Tibial artery (tissue), 4 donors: ENCODE results near the gene BDKRB2.

Experiments
- DNase-seq, 2 donors: peaks; one replicate each; pipeline ENCODE4 v3.0.0-alpha.2; 2019
- H3K27ac ChIP-seq, 2 donors: fragments of 200-600 bp; sonication (generic) in 1 of 2; 1 replicate in 1 of 2; 2 replicates in 1 of 2; pipeline ENCODE4 v1.5.1; 2018 to 2019; ENCODE audit warnings: mild to moderate bottlenecking in 1 of 2
- H3K27me3 ChIP-seq, 2 donors: fragments of 200-600 bp; sonication (generic) in 1 of 2; one replicate each; pipeline versions ENCODE4 v1.5.1 to v1.6.0; 2016 to 2019
- H3K36me3 ChIP-seq, 3 donors: fragments of 200-600 bp; sonication (generic) in 2 of 3; one replicate each; pipeline ENCODE4 v1.5.1; 2016 to 2019; ENCODE audit warnings: mild to moderate bottlenecking in 2 of 3
- H3K4me1 ChIP-seq, 4 donors: fragments of 200-600 bp; sonication (generic) in 2 of 4; 1 replicate in 3 of 4; 2 replicates in 1 of 4; pipeline ENCODE4 v1.5.1; 2016 to 2019
- H3K4me3 ChIP-seq, 2 donors: fragments of 200-600 bp; sonication (generic) in 1 of 2; 1 replicate in 1 of 2; 2 replicates in 1 of 2; pipeline ENCODE4 v1.5.1; 2018 to 2019; ENCODE audit warnings: mild to moderate bottlenecking in 2 of 2
- H3K9me3 ChIP-seq, 3 donors: fragments of 200-600 bp; sonication (generic) in 1 of 3; one replicate each; pipeline ENCODE4 v1.5.1; 2016 to 2019
- intact Hi-C: fragments of 100-400 bp; cut with DNase I; formaldehyde crosslinking; loops from one replicate; pipeline ENCODE4 v1.15.0; 2023; ENCODE audit warnings: low total_unique reads
- TF ChIP-seq, protein P1 (sequence below), 2 experiments: fragments of 200-600 bp in 1 of 2; fragments of 450-650 bp in 1 of 2; IDR thresholded peaks; one replicate each; pipeline ENCODE4 v1.5.1; 2017 to 2019; ENCODE audit warnings: antibody characterized with exemption in 2 of 2, mild to moderate bottlenecking in 1 of 2, moderate library complexity in 1 of 2

BDKRB2 gene

DNA sequence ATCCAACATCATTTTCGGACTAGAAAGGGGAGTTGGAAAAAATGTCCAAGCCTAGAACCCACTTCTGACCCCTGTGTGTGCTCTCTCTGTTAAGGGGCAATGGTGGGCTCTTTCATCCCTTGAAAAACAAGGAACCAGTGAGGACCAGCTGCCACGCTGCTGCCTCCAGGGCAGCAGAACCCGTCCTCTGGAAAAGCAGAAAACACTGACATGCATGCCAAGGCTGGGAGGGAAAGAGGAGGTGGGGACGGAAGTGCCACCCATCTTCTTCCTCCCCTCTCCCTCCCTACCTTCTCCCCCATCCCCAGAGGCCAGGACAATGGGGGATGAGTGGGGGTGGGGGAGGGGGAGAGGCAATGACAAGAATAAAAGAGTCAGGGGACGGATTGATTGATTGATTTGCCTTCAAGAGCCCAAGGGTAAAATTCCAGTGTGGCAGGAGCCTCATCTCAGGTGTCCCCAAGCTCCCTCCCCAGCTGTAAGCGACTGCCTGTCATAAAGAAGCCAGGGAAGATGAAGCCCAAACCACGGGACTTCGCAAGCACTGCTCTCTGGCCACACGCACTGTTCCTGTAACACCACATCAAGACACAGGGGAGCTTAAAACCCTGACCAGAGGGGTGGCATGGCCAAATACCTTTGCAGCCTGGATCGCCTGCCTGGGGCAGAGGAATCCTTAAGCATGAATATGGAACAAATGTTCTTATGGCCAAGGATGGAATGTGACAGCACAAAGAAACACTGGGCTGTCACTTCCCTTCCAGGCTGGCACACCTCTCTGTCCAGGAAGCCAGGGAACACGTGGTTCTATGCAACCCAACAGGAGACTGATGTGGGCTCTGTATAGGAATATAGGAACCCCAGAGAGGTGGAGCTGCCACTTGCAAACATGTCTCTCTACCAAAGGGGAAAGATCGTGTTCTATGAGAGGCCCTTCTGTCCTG, 38.9 kb upstream of the BDKRB2 start:
- Histone ChIP-seq H3K27me3 (peaks cover 0 to 15% of the 10 kb centered on the region in 2 donors), H3K9me3 (no peaks in the 10 kb centered on the region), H3K27ac (no peak overlapping the region), H3K4me1 (no peaks in the 10 kb centered on the region), H3K36me3 (no peaks in the 10 kb centered on the region), H3K4me3 (no peak overlapping the region)
- intact Hi-C loops, result no loop called here
- TF ChIP-seq, protein P1, sequence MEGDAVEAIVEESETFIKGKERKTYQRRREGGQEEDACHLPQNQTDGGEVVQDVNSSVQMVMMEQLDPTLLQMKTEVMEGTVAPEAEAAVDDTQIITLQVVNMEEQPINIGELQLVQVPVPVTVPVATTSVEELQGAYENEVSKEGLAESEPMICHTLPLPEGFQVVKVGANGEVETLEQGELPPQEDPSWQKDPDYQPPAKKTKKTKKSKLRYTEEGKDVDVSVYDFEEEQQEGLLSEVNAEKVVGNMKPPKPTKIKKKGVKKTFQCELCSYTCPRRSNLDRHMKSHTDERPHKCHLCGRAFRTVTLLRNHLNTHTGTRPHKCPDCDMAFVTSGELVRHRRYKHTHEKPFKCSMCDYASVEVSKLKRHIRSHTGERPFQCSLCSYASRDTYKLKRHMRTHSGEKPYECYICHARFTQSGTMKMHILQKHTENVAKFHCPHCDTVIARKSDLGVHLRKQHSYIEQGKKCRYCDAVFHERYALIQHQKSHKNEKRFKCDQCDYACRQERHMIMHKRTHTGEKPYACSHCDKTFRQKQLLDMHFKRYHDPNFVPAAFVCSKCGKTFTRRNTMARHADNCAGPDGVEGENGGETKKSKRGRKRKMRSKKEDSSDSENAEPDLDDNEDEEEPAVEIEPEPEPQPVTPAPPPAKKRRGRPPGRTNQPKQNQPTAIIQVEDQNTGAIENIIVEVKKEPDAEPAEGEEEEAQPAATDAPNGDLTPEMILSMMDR (IDR thresholded peaks at IDR 0.05), result no peak
- DNase-seq, result no peak

DNA sequence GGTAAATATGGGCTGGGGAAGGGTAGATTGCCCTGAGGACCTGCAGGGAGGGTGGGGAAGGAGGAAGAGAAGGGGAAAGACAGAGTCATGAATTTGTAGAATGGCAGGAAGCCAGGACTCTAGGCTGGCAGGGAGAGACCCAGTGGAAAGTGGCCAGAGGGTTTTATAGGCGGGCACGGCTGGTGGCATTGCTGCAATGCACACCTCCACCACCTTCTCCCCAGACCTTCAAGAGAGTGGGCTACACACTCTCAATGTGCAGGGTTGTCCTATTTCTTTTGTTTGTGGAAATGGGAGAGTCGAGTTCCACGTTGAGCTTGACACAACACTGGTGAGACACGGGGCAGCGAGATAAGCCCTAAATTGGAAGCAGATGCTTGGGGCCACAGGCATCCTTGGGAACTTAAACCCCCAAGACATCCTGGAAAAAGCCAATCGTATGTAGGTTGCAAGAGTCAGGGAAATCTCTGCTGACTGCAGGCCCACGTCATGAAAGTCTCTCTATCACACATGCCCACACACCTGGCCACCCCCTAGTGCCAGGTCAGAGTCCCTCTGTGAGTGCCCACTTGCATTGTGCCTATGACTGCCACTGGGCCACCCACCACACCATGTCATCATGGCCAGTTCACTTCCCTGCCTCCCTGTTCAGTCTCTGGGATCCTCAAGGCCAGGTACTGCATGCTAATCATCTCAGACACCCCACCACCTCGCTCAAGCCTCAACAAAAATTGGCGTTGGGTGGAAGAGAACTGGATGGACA, 38.0 kb upstream of the BDKRB2 start:
- TF ChIP-seq, protein P1 (IDR thresholded peaks at IDR 0.05), result no peak
- H3K9me3 ChIP-seq, result no peaks in the 10 kb centered on the region
- H3K4me3 ChIP-seq, result no peak overlapping the region
- no peak overlapping the region for H3K27ac ChIP-seq
- intact Hi-C loops, result no loop called here
- H3K4me1 ChIP-seq, result no peaks in the 10 kb centered on the region
- DNase-seq, result no peak
- H3K27me3 ChIP-seq, result peaks cover 0 to 15% of the 10 kb centered on the region in 2 donors
- H3K36me3 ChIP-seq, result no peaks in the 10 kb centered on the region

DNA sequence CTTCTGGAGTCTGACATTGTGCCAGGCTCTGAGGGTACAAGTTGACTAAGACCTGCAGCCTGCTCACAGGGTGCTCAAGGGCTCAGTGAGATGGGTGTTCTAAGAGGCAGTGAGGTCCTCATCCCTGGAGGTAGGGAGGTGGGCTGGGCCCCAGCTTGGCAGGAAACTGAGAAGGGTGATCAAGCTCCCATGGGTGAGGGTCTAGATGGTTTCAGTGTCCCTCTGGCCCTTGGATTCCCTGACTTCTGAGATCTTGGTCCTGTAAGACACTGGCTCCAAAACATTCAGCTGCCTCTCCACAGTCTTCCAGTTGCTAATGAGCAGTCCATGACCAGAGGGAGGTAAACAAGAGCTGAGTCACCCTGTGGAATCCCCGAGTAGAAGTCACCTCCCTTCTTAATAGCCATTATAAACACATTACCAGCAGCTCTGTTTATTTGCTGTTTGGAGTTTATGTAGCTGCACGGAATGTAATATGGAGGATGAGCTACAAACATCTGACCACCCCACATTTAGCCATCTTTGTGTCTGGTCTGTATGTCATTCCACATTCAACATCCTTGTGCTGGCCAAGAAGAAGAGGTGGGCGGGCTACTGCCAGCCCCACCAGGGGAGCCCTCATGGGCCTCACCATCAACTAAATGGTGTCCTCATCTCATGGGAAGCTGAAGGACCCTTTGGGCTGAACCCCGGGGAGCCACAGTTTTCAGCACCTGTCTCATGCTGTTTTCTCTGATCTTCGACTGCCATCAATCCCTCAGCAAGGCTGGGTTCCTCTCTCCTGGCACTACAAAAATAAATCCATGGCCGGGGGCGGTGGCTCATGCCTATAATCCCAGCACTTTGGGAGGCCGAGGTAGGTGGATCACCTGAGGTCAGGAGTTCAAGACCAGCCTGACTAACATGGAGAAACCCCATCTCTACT, 37.2 kb upstream of the BDKRB2 start:
- Histone ChIP-seq H3K27me3 (peaks cover 0 to 15% of the 10 kb centered on the region in 2 donors), H3K36me3 (no peaks in the 10 kb centered on the region), H3K4me3 (no peak overlapping the region), H3K27ac (no peak overlapping the region), H3K4me1 (no peaks in the 10 kb centered on the region), H3K9me3 (no peaks in the 10 kb centered on the region)
- TF ChIP-seq, protein P1 (IDR thresholded peaks at IDR 0.05), result no peak
- no peak for DNase-seq
- intact Hi-C loops, result no loop called here

DNA sequence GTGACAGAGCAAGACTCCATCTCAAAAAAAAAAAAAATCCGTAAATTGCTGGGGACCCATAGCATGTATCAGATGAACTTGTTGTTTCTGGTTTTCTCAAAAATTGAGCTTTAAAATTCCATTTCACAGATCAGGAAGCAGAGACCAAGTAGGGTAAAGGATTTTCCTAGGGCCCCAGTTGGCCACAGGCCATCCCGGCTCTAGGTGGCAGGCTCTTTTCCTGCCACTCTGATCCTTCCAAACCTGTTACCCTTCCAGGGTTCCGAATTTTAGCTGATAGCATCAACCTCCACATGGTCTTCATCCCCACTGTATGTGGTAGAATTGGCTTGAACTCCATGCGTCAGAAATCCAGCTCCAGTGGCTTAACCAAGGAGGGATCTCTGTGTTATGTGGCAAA, 36.1 kb upstream of the BDKRB2 start:
- H3K4me1 ChIP-seq, result no peaks in the 10 kb centered on the region
- no peak for DNase-seq
- TF ChIP-seq, protein P1 (IDR thresholded peaks at IDR 0.05), result no peak
- no peaks in the 10 kb centered on the region for H3K9me3 ChIP-seq
- no peaks in the 10 kb centered on the region for H3K36me3 ChIP-seq
- no peak overlapping the region for H3K4me3 ChIP-seq
- no peak overlapping the region for H3K27ac ChIP-seq
- H3K27me3 ChIP-seq, result peaks cover 0 to 23% of the 10 kb centered on the region in 2 donors
- intact Hi-C loops, result no loop called here

DNA sequence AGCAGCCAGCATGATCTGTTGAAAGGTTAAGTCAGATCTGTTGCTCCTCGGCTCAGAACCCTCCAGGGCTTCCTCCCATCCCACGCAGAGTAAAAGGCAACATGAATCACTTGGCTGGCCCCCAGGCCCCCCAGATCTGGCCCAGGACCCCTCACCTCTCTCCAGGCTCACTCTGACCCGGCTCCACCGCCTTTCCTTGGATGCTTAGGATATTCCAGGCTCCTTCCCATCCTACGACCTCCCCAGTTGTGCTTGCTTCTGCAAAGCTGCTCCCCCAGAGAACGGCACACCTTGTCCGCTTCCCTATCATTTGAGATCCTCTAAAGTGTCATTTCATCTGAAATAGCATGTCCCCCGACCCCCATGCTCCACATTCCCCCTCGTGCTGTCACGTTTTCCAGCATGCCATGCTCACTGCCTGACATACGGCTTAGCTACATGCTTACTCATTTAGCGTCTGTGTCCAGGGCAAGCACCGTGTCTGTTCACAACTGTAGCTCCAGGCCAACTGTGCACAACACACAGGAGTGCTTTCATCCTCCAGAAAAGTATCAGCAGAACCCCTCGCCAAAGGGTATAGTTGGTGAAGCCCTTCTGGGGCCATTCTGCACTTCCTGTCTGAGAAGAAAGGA, 33.6 kb upstream of the BDKRB2 start:
- TF ChIP-seq, protein P1 (IDR thresholded peaks at IDR 0.05), result no peak
- H3K36me3 ChIP-seq, result no peaks in the 10 kb centered on the region
- H3K4me1 ChIP-seq, result no peaks in the 10 kb centered on the region
- peaks cover 0 to 31% of the 10 kb centered on the region in 2 donors for H3K27me3 ChIP-seq
- peak in 1 of 2 donors; percentile 17 for DNase-seq
- H3K9me3 ChIP-seq, result no peaks in the 10 kb centered on the region
- H3K27ac ChIP-seq, result no peak overlapping the region
- intact Hi-C loops, result no loop called here
- H3K4me3 ChIP-seq, result no peak overlapping the region
